Left ventricle myocardium inferior (tissue), 1 donor: ENCODE data around the gene CNOT4. TPM values are rescaled to one million over a fixed set of nuclear protein-coding genes. Genes with fewer than 3 reads are reported as not detected.

Experiments
- DNase-seq: peaks from one replicate; pipeline ENCODE4 v3.0.0-alpha.2; 2020
- H3K27ac ChIP-seq: fragments of 200-600 bp; replicated peaks from 2 replicates; pipeline ENCODE4 v1.8.0; 2021
- H3K27me3 ChIP-seq: fragments of 200-600 bp; 2 replicates; pipeline ENCODE4 v1.8.0; 2021; ENCODE audit warnings: low read depth
- H3K36me3 ChIP-seq: fragments of 200-600 bp; 2 replicates; pipeline ENCODE4 v1.8.0; 2021
- H3K4me1 ChIP-seq: fragments of 200-600 bp; 2 replicates; pipeline ENCODE4 v1.8.0; 2021
- H3K4me3 ChIP-seq: fragments of 200-600 bp; 2 replicates; pipeline ENCODE4 v1.8.0; 2021; ENCODE audit warnings: mild to moderate bottlenecking, moderate library complexity
- H3K9me3 ChIP-seq: fragments of 200-600 bp; replicated peaks from 2 replicates; pipeline ENCODE4 v1.8.0; 2021
- intact Hi-C: fragments of 100-400 bp; cut with micrococcal nuclease; formaldehyde crosslinking; loops from one replicate; pipeline ENCODE4 v1.11.0; 2022
- total RNA-seq: library from RNA; stranded (reverse); fragmentation: NEBNext Ultra II Directional; extraction: Animal tissue kit (Norgen Biotek cat#: 25700); gene quantifications from one replicate; pipeline ENCODE4 v1.2.1, GENCODE V29; 2021
- TF ChIP-seq, protein P1 (sequence below): fragments of 200-600 bp; IDR thresholded peaks from 2 replicates; pipeline ENCODE4 v1.8.0; 2021; ENCODE audit warnings: antibody characterized with exemption, mild to moderate bottlenecking, borderline replicate concordance
- donor health status: DM: no; HTN: yes; CAD: no; lungs with severe emphysema.

CNOT4 gene
- total RNA-seq, 1 donor from 2014 or later = 26.1 TPM

DNA sequence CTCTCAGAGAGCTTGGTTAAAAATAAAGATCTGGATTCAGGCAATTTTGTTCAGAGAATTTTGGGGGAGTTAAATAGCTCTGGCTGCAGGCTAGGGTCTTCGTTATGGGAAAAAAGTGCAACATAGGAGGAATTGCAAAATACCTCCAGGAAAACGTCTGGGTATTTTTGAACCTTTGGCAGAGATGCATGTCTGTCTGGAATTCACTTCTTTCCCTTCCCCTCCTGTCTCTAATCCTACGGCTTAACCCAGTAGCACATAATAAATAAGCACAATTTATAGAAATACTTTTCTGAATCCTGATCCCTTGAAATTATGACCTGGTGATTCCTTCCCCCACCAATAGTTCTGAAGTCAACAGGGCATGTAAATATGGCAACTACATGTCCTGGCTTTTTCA lies 28.5 kb upstream of the CNOT4 start:
- H3K9me3 ChIP-seq = no peaks in the 10 kb centered on the region
- H3K36me3 ChIP-seq = no peaks in the 10 kb centered on the region
- H3K27ac ChIP-seq = no peak overlapping the region
- TF ChIP-seq, protein P1, sequence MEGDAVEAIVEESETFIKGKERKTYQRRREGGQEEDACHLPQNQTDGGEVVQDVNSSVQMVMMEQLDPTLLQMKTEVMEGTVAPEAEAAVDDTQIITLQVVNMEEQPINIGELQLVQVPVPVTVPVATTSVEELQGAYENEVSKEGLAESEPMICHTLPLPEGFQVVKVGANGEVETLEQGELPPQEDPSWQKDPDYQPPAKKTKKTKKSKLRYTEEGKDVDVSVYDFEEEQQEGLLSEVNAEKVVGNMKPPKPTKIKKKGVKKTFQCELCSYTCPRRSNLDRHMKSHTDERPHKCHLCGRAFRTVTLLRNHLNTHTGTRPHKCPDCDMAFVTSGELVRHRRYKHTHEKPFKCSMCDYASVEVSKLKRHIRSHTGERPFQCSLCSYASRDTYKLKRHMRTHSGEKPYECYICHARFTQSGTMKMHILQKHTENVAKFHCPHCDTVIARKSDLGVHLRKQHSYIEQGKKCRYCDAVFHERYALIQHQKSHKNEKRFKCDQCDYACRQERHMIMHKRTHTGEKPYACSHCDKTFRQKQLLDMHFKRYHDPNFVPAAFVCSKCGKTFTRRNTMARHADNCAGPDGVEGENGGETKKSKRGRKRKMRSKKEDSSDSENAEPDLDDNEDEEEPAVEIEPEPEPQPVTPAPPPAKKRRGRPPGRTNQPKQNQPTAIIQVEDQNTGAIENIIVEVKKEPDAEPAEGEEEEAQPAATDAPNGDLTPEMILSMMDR = no peak
- no peak for DNase-seq
- H3K27me3 ChIP-seq = no peaks in the 10 kb centered on the region
- intact Hi-C loops = no loop called here
- no peak overlapping the region for H3K4me3 ChIP-seq
- H3K4me1 ChIP-seq = no peaks in the 10 kb centered on the region

DNA sequence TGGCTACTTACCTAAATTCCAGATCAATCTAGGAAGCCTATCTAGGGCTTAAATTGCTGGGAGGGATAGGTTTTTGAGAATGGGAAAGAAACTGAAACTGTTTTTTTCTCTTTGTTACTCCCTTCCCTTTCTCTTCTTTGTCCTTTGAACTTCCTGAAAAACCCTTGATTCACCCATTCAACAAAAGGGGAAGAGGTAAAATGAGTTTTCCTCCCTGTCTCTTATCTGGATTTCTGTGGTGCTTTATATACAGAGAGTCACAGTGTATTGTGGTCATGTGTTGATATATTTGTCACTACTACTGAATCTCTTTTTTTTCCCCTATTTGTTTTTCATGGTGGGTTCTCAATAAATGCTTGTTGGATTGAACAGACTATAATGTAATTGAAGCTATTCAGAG lies 28.0 kb upstream of the CNOT4 start:
- no peak overlapping the region for H3K4me3 ChIP-seq
- intact Hi-C loops = no loop called here
- H3K9me3 ChIP-seq = no peaks in the 10 kb centered on the region
- no peak overlapping the region for H3K27ac ChIP-seq
- H3K27me3 ChIP-seq = no peaks in the 10 kb centered on the region
- no peaks in the 10 kb centered on the region for H3K36me3 ChIP-seq
- no peak for DNase-seq
- H3K4me1 ChIP-seq = no peaks in the 10 kb centered on the region
- TF ChIP-seq, protein P1 = no peak

DNA sequence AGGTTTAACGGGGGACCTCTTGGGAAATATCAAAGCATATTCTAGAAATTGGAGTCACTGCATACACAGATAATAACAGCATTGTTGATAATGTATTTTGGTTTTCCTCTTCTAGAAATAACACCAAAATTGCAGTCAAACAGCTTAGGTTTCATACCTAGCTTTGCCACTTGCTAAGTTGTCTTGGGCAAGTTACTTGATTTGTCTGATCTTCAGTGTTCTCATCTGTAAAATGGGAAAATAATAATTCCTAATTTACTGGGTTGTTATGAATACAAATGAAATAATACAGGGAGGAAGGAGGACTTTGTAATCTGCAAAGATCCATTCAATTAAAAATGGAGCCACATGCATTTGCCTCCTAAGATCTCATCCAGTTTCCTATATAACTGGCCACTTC lies 27.6 kb upstream of the CNOT4 start:
- TF ChIP-seq, protein P1 = no peak
- intact Hi-C loops = no loop called here
- Histone ChIP-seq H3K9me3 (no peaks in the 10 kb centered on the region), H3K4me1 (no peaks in the 10 kb centered on the region), H3K36me3 (no peaks in the 10 kb centered on the region), H3K27ac (no peak overlapping the region), H3K4me3 (no peak overlapping the region), H3K27me3 (no peaks in the 10 kb centered on the region)
- DNase-seq = no peak

DNA sequence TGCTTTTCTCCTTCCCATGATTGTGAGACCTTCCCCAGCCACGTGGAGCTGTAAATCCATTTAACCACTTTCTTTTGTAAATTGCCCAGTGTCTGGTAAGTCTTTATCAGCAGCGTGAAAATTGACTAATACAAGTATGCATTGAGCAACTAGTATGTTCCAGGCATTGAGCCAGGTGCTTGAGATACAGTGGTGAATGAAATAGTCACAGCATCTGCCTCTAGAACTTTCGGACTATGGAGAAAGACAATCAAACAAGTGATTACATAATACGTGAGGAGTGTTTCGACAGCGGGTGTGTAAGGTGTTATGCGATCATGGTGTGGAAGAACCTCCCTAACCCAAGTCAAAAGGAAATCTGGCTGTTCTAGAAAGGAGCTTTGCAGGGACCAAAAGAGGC lies 26.2 kb upstream of the CNOT4 start:
- Histone ChIP-seq H3K4me3 (no peak overlapping the region), H3K27me3 (no peaks in the 10 kb centered on the region), H3K9me3 (no peaks in the 10 kb centered on the region), H3K36me3 (no peaks in the 10 kb centered on the region), H3K4me1 (no peaks in the 10 kb centered on the region), H3K27ac (no peak overlapping the region)
- no peak for DNase-seq
- intact Hi-C loops = no loop called here
- TF ChIP-seq, protein P1 = no peak

DNA sequence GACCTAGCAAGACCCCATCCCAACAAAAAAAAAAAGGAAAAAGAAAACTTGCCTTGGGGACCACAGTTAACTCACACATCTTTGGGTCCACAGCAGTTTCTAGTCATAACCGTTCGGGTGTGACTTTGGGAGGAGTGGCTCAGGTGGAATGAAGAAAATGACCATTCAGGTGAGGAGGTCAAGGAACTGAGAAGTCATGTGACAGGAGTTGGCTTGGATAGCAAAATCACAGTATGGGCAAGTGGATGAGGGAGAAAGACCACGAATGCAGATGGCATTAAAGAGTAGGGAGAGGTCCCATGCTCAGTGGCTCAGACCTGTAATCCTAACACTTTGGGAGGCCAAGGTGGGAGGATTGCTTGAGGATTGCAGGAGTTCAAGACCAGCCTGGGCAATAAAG lies 17.1 kb upstream of the CNOT4 start:
- intact Hi-C loops = no loop called here
- no peak overlapping the region for H3K27ac ChIP-seq
- peaks cover 12% of the 10 kb centered on the region for H3K9me3 ChIP-seq
- TF ChIP-seq, protein P1 = no peak
- no peaks in the 10 kb centered on the region for H3K27me3 ChIP-seq
- no peak overlapping the region for H3K4me3 ChIP-seq
- no peak for DNase-seq
- no peaks in the 10 kb centered on the region for H3K4me1 ChIP-seq
- H3K36me3 ChIP-seq = no peaks in the 10 kb centered on the region

DNA sequence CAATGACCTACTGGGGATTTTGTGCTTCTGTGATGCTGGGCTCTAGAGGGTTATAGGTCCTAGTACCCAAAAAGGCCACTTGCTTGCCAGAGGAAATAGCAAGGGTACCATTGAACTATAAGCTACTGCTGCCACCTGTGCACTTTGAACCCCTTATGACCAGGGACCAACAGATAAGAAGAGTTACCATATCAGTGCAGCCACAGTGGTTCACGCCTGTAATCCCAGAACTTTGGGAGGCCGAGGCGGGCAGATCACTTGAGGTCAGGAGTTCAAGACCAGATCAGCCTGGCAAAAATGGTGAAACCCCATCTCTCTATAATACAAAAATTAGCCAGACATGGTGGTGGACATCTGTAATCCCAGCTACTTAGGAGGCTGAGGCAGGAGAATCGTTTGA lies 15.5 kb upstream of the CNOT4 start:
- no peak for DNase-seq
- no peak overlapping the region for H3K27ac ChIP-seq
- peaks cover 12% of the 10 kb centered on the region for H3K9me3 ChIP-seq
- TF ChIP-seq, protein P1 = no peak
- H3K4me1 ChIP-seq = no peaks in the 10 kb centered on the region
- H3K4me3 ChIP-seq = no peak overlapping the region
- no peaks in the 10 kb centered on the region for H3K36me3 ChIP-seq
- intact Hi-C loops = no loop called here
- no peaks in the 10 kb centered on the region for H3K27me3 ChIP-seq
